ENCODE results near the gene GABRP. TPM values are rescaled to one million over a fixed set of nuclear protein-coding genes. Genes with fewer than 3 reads are reported as not detected.

The GABRP gene
- total and polyA plus RNA-seq, 3 experiments from 2014 or later, result not detected

DNA sequence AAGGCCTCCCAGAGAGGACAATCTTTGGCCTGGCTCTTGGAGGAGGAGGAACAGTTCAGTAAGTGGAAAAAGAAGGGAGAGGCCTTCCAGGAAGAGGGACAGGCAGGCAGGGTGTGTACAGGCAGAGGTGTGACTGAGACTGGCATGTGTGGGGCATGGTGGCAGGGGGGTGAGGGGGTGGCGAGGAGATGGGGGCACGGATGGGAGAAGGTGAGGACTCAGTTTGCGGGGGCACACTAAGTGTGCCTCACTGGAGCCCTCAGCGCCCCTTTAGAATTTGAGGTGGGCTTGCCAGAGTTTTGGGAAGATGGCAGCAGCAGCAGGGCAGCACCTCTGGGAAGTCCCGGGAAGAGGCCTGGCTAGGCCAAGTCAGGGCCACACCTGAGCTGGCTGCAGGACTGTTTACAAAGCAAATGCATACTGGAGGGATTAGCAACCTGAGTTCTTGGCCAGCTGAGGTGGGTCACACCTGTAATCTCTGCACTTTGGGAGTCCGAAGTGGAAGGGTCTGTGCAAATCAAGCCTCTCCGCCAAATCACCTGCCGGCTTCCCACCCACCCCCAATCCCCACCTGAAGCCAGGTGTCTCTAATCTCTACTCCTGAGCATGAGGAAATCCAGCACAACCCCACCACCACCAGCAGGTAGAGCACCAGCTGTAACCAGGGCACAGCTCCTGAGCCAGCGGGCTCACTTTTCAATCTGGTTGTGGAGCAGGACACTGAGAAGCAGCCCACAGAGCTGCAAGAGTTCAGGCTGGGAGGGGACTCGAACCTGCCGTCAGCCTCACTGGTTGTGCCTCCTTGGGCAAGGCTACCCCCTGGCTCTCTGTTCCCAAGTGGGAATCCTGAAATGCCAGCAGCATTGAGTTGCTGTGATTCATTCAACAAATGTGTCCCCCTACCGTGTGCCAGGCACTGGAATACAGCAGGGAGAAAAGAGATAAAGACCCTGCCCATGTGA, 10.2 kb upstream of the GABRP start:
- H3K4me1 Mint-ChIP-seq, result no peaks in the 10 kb centered on the region
- no peak overlapping the region for H3K4me3 ChIP-seq (ENCODE audit: low read length)
- H3K27me3 Mint-ChIP-seq, result peaks cover 0 to 1% of the 10 kb centered on the region in 2 donors
- POLR2A ChIA-PET, result no interaction called here
- peak overlapping the region in 1 of 7 donors; percentile 33 for H3K4me3 Mint-ChIP-seq
- H3K9me3 ChIP-seq (ENCODE audit: low read length), result no peaks in the 10 kb centered on the region
- H3K4me1 ChIP-seq (ENCODE audit: insufficient read depth, low read length), result no peaks in the 10 kb centered on the region
- no peak overlapping the region for H3K27ac Mint-ChIP-seq
- H3K27me3 ChIP-seq (ENCODE audit: insufficient read depth, low read length, poor library complexity, severe bottlenecking), result no peaks in the 10 kb centered on the region
- DNase-seq, result no peak
- CTCF ChIA-PET, result no interaction called here
- no peak overlapping the region for H3K27ac ChIP-seq (ENCODE audit: low read depth, low read length)
- no peaks in the 10 kb centered on the region for H3K36me3 Mint-ChIP-seq
- no peaks in the 10 kb centered on the region for H3K36me3 ChIP-seq (ENCODE audit: insufficient read depth, low read length)
- peaks cover 0 to 1% (median 0%) of the 10 kb centered on the region in 5 donors for H3K9me3 Mint-ChIP-seq

- Mint-ChIP-seq H3K27ac (no peak overlapping the region), H3K27me3 (peaks cover 0 to 1% of the 10 kb centered on the region in 2 donors), H3K9me3 (peaks cover 0 to 1% (median 0%) of the 10 kb centered on the region in 5 donors), H3K4me1 (no peaks in the 10 kb centered on the region), H3K4me3 (no peak overlapping the region), H3K36me3 (no peaks in the 10 kb centered on the region)
- ChIA-PET POLR2A (no interaction called here), CTCF (no interaction called here)
- no peak overlapping the region for H3K4me3 ChIP-seq (ENCODE audit: low read length)
- no peaks in the 10 kb centered on the region for H3K4me1 ChIP-seq (ENCODE audit: insufficient read depth, low read length)
- no peaks in the 10 kb centered on the region for H3K27me3 ChIP-seq (ENCODE audit: insufficient read depth, low read length, poor library complexity, severe bottlenecking)
- no peak overlapping the region for H3K27ac ChIP-seq (ENCODE audit: low read depth, low read length)
- no peaks in the 10 kb centered on the region for H3K36me3 ChIP-seq (ENCODE audit: insufficient read depth, low read length)
- DNase-seq, result no peak
- H3K9me3 ChIP-seq (ENCODE audit: low read length), result no peaks in the 10 kb centered on the region
These were observed 8.7 kb upstream of the GABRP start for GRCh38 chr5:170774831-170775230.

DNA sequence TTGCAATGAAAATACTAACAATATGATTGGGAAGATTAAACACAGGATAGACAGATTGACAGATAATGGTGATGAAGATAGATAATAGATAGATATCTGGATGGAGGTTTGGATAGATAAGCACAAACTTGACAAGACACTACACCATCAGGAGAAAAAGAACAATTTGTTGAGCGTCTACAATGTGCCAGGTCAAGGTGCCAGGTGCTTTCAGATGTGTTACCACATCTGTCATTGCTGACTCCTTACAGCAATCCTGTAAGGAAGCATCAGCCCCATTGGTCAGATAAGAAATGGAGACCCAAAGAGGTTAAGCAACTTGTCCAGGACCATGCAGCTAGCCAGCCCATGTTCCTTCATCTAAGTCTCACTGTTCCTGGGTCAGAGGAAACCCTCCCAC, 1.6 kb upstream of the GABRP start:
- DNase-seq, result no peak
- POLR2A ChIA-PET, result no interaction called here
- H3K36me3 ChIP-seq (ENCODE audit: insufficient read depth, low read length), result no peaks in the 10 kb centered on the region
- Mint-ChIP-seq H3K4me3 (no peak overlapping the region), H3K27me3 (no peaks in the 10 kb centered on the region), H3K36me3 (no peaks in the 10 kb centered on the region), H3K4me1 (no peaks in the 10 kb centered on the region), H3K27ac (no peak overlapping the region), H3K9me3 (no peaks in the 10 kb centered on the region)
- no peak overlapping the region for H3K4me3 ChIP-seq (ENCODE audit: low read length)
- no peaks in the 10 kb centered on the region for H3K4me1 ChIP-seq (ENCODE audit: insufficient read depth, low read length)
- H3K27me3 ChIP-seq (ENCODE audit: insufficient read depth, low read length, poor library complexity, severe bottlenecking), result no peaks in the 10 kb centered on the region
- no peak overlapping the region for H3K27ac ChIP-seq (ENCODE audit: low read depth, low read length)
- CTCF ChIA-PET, result no interaction called here
- H3K9me3 ChIP-seq (ENCODE audit: low read length), result no peaks in the 10 kb centered on the region

GRCh38 chr5:170782438-170782837, 1.1 kb upstream of the GABRP start:
- H3K9me3 Mint-ChIP-seq, result no peaks in the 10 kb centered on the region
- no peaks in the 10 kb centered on the region for H3K4me1 Mint-ChIP-seq
- Histone ChIP-seq H3K4me1 (ENCODE audit: insufficient read depth, low read length) (no peaks in the 10 kb centered on the region), H3K27me3 (ENCODE audit: insufficient read depth, low read length, poor library complexity, severe bottlenecking) (no peaks in the 10 kb centered on the region), H3K4me3 (ENCODE audit: low read length) (no peak overlapping the region), H3K36me3 (ENCODE audit: insufficient read depth, low read length) (no peaks in the 10 kb centered on the region), H3K27ac (ENCODE audit: low read depth, low read length) (no peak overlapping the region), H3K9me3 (ENCODE audit: low read length) (no peaks in the 10 kb centered on the region)
- no peak overlapping the region for H3K27ac Mint-ChIP-seq
- no peaks in the 10 kb centered on the region for H3K36me3 Mint-ChIP-seq
- H3K27me3 Mint-ChIP-seq, result no peaks in the 10 kb centered on the region
- DNase-seq, result no peak
- ChIA-PET POLR2A (no interaction called here), CTCF (no interaction called here)
- no peak overlapping the region for H3K4me3 Mint-ChIP-seq

GRCh38 chr5:170785416-170785815, 1.9 kb downstream of the GABRP start:
- H3K27me3 ChIP-seq (ENCODE audit: insufficient read depth, low read length, poor library complexity, severe bottlenecking), result no peaks in the 10 kb centered on the region
- Mint-ChIP-seq H3K9me3 (no peaks in the 10 kb centered on the region), H3K27me3 (no peaks in the 10 kb centered on the region), H3K4me1 (no peaks in the 10 kb centered on the region), H3K27ac (no peak overlapping the region), H3K4me3 (no peak overlapping the region), H3K36me3 (no peaks in the 10 kb centered on the region)
- no peak overlapping the region for H3K4me3 ChIP-seq (ENCODE audit: low read length)
- CTCF ChIA-PET, result no interaction called here
- no peak overlapping the region for H3K27ac ChIP-seq (ENCODE audit: low read depth, low read length)
- no peaks in the 10 kb centered on the region for H3K9me3 ChIP-seq (ENCODE audit: low read length)
- no peaks in the 10 kb centered on the region for H3K4me1 ChIP-seq (ENCODE audit: insufficient read depth, low read length)
- POLR2A ChIA-PET, result no interaction called here
- H3K36me3 ChIP-seq (ENCODE audit: insufficient read depth, low read length), result no peaks in the 10 kb centered on the region
- no peak for DNase-seq

GRCh38 chr5:170787216-170787615, 3.7 kb downstream of the GABRP start:
- H3K9me3 ChIP-seq (ENCODE audit: low read length), result no peaks in the 10 kb centered on the region
- no peaks in the 10 kb centered on the region for H3K4me1 ChIP-seq (ENCODE audit: insufficient read depth, low read length)
- no peak for DNase-seq
- no peaks in the 10 kb centered on the region for H3K4me1 Mint-ChIP-seq
- no peaks in the 10 kb centered on the region for H3K9me3 Mint-ChIP-seq
- H3K27me3 Mint-ChIP-seq, result no peaks in the 10 kb centered on the region
- H3K36me3 ChIP-seq (ENCODE audit: insufficient read depth, low read length), result no peaks in the 10 kb centered on the region
- no peak overlapping the region for H3K4me3 Mint-ChIP-seq
- H3K27me3 ChIP-seq (ENCODE audit: insufficient read depth, low read length, poor library complexity, severe bottlenecking), result no peaks in the 10 kb centered on the region
- no peaks in the 10 kb centered on the region for H3K36me3 Mint-ChIP-seq
- ChIA-PET POLR2A (no interaction called here), CTCF (no interaction called here)
- H3K27ac ChIP-seq (ENCODE audit: low read depth, low read length), result no peak overlapping the region
- H3K27ac Mint-ChIP-seq, result no peak overlapping the region
- no peak overlapping the region for H3K4me3 ChIP-seq (ENCODE audit: low read length)

GRCh38 chr5:170788626-170789304, 5.2 kb downstream of the GABRP start:
- Mint-ChIP-seq H3K4me1 (no peaks in the 10 kb centered on the region), H3K4me3 (no peak overlapping the region), H3K27ac (no peak overlapping the region), H3K36me3 (no peaks in the 10 kb centered on the region), H3K27me3 (no peaks in the 10 kb centered on the region), H3K9me3 (no peaks in the 10 kb centered on the region)
- ChIA-PET POLR2A (no interaction called here), CTCF (no interaction called here)
- no peak overlapping the region for H3K27ac ChIP-seq (ENCODE audit: low read depth, low read length)
- no peaks in the 10 kb centered on the region for H3K4me1 ChIP-seq (ENCODE audit: insufficient read depth, low read length)
- H3K4me3 ChIP-seq (ENCODE audit: low read length), result no peak overlapping the region
- no peaks in the 10 kb centered on the region for H3K9me3 ChIP-seq (ENCODE audit: low read length)
- no peaks in the 10 kb centered on the region for H3K36me3 ChIP-seq (ENCODE audit: insufficient read depth, low read length)
- no peak for DNase-seq
- H3K27me3 ChIP-seq (ENCODE audit: insufficient read depth, low read length, poor library complexity, severe bottlenecking), result no peaks in the 10 kb centered on the region

DNA sequence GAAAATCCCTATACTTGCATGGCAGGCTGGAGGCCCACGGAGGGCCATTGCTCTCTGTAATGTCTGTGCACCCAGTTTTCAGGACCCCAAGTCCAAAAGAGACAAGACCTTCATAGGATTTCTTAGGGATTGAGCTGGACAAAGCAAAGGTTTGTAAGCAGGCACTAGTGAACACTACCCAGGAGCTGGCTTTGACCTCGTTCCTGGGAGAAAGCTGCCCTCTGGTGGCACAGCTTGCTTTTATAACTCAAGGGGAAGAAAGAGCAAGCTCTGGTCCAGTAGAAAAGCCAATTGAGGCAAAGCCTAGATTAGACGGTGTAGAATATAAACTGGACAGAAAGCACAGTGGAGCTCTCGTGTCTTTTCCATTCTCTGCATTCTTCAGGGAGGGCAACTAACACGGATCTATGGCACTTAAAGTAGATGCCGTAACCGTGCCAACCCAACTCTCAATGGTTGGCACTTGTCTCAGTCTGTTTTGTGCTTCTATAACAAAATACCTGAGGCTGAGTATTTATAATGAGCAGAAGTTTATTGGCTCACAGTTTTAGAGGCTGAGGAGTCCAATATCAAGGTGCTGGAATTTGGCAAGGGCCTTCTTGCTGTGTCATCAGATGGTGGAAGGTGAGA, 7.9 kb downstream of the GABRP start:
- H3K27ac Mint-ChIP-seq, result no peak overlapping the region
- no peak for DNase-seq
- Histone ChIP-seq H3K4me1 (ENCODE audit: insufficient read depth, low read length) (no peaks in the 10 kb centered on the region), H3K27me3 (ENCODE audit: insufficient read depth, low read length, poor library complexity, severe bottlenecking) (no peaks in the 10 kb centered on the region), H3K27ac (ENCODE audit: low read depth, low read length) (no peak overlapping the region), H3K9me3 (ENCODE audit: low read length) (no peaks in the 10 kb centered on the region), H3K36me3 (ENCODE audit: insufficient read depth, low read length) (no peaks in the 10 kb centered on the region), H3K4me3 (ENCODE audit: low read length) (no peak overlapping the region)
- H3K4me1 Mint-ChIP-seq, result no peaks in the 10 kb centered on the region
- peaks cover 0 to 2% (median 0%) of the 10 kb centered on the region in 5 donors for H3K9me3 Mint-ChIP-seq
- CTCF ChIA-PET, result no interaction called here
- no peak overlapping the region for H3K4me3 Mint-ChIP-seq
- H3K36me3 Mint-ChIP-seq, result no peaks in the 10 kb centered on the region
- POLR2A ChIA-PET, result no interaction called here
- H3K27me3 Mint-ChIP-seq, result peaks cover 0 to 3% of the 10 kb centered on the region in 2 donors
